HCEC 1CT (cell line): ENCODE data around the gene TCP11L2.
"Not testable (repeated sequence)": the region's sequence is repeated elsewhere in the genome, so short reads cannot be mapped to it uniquely, and the experiment has no call there.

Experiments
- DNase-seq: peaks from one replicate; pipeline ENCODE4 v3.0.0-alpha.2; 2017

TCP11L2 gene

GRCh38 chr12:106345746-106346145 is 43.2 kb downstream of the TCP11L2 start:
- peak; percentile 29 for DNase-seq

- no peak for DNase-seq
Measured at GRCh38 chr12:106348411-106348810, 45.9 kb downstream of the TCP11L2 start.

- no peak for DNase-seq
Measured at GRCh38 chr12:106353175-106353574, 50.6 kb downstream of the TCP11L2 start.

- peak; percentile 97 for DNase-seq
Measured at GRCh38 chr12:106357549-106358395, 55.2 kb downstream of the TCP11L2 start, which contains the start of gene POLR3B. POLR3B (plus strand) TSS chr12:106357748; CDS start chr12:106357880, 132 bp downstream.

GRCh38 chr12:106358396-106359241 is 56.1 kb downstream of the TCP11L2 start:
- DNase-seq: no peak

- no peak for DNase-seq
Measured at GRCh38 chr12:106359646-106360399, 57.3 kb downstream of the TCP11L2 start.

- no peak for DNase-seq
Measured at GRCh38 chr12:106360400-106360994, 58.0 kb downstream of the TCP11L2 start.

GRCh38 chr12:106362971-106363370 is 60.4 kb downstream of the TCP11L2 start:
- DNase-seq: no peak

- no peak for DNase-seq
Measured at GRCh38 chr12:106364261-106364660, 61.7 kb downstream of the TCP11L2 start.

GRCh38 chr12:106369624-106370346 is 67.3 kb downstream of the TCP11L2 start:
- peak; percentile 85 for DNase-seq

- no peak for DNase-seq
Measured at GRCh38 chr12:106378788-106379187, 76.3 kb downstream of the TCP11L2 start.

- no peak for DNase-seq
Measured at GRCh38 chr12:106380954-106381353, 78.4 kb downstream of the TCP11L2 start.

GRCh38 chr12:106381866-106382265 is 79.3 kb downstream of the TCP11L2 start:
- DNase-seq: not testable (repeated sequence)

- no peak for DNase-seq
Measured at GRCh38 chr12:106386813-106387535, 84.4 kb downstream of the TCP11L2 start.

- no peak for DNase-seq
Measured at GRCh38 chr12:106387848-106388377, 85.4 kb downstream of the TCP11L2 start.

GRCh38 chr12:106389151-106389550 is 86.6 kb downstream of the TCP11L2 start:
- DNase-seq: no peak

GRCh38 chr12:106392759-106393158 is 90.2 kb downstream of the TCP11L2 start:
- DNase-seq: no peak
